ENCODE results near the gene SENP1. TPM values are rescaled to one million over a fixed set of nuclear protein-coding genes. Genes with fewer than 3 reads are reported as not detected.

Gene SENP1
- total RNA-seq, 4 donors from 2014 or later, result 24.1 to 43.9 (median 32.4) TPM

GRCh38 chr12:48106681-48107613 is 1.1 kb upstream of the SENP1 start:
- H3K4me1 ChIP-seq, result peaks cover 4 to 6% of the 10 kb centered on the region in 2 donors
- no peaks in the 10 kb centered on the region for H3K27me3 ChIP-seq
- DNase-seq, result no peak
- H3K9me3 ChIP-seq, result no peaks in the 10 kb centered on the region
- peak overlapping the region in 1 of 2 donors; percentile 77 for H3K4me3 ChIP-seq
- H3K36me3 ChIP-seq, result no peaks in the 10 kb centered on the region
- intact Hi-C loops (cut with DNase I; ENCODE audit: low total_unique reads), result no loop called here
- TF ChIP-seq POLR2A (IDR thresholded peaks at IDR 0.05), result no peak
- TF ChIP-seq, protein P1, sequence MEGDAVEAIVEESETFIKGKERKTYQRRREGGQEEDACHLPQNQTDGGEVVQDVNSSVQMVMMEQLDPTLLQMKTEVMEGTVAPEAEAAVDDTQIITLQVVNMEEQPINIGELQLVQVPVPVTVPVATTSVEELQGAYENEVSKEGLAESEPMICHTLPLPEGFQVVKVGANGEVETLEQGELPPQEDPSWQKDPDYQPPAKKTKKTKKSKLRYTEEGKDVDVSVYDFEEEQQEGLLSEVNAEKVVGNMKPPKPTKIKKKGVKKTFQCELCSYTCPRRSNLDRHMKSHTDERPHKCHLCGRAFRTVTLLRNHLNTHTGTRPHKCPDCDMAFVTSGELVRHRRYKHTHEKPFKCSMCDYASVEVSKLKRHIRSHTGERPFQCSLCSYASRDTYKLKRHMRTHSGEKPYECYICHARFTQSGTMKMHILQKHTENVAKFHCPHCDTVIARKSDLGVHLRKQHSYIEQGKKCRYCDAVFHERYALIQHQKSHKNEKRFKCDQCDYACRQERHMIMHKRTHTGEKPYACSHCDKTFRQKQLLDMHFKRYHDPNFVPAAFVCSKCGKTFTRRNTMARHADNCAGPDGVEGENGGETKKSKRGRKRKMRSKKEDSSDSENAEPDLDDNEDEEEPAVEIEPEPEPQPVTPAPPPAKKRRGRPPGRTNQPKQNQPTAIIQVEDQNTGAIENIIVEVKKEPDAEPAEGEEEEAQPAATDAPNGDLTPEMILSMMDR (IDR thresholded peaks at IDR 0.05), result no peak
- peak overlapping the region; percentile 91 for H3K27ac ChIP-seq

DNA sequence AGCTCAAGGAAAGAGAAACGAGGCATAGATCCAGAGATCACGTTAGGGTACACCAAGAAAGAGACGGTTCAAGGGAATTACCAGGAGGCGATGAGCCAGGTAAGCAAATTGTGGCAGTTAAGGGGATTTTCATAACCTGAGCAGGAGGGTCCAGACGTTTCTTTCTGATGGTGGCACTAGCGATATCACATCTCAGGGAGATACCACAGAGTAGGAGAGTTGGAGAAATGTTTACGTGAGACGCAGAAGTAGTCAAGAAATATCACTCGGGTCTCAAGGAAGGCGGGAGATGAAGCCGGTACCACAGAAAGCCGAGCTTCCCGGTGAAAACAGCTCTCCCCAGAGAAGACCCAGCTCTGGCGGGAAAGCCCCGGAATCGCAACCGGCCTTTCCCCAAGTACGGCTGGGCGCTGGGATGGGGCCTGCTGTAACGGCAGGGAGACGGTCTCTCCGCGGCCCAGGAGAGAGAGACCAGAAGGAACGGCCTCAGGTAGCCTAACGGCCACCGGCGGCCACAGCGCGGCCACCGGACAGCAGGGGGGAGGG is 485 bp downstream of the SENP1 start:
- intact Hi-C loops (cut with DNase I; ENCODE audit: low total_unique reads), result no loop called here
- H3K27me3 ChIP-seq, result no peaks in the 10 kb centered on the region
- TF ChIP-seq, protein P1 (IDR thresholded peaks at IDR 0.05), result no peak
- TF ChIP-seq POLR2A (IDR thresholded peaks at IDR 0.05), result no peak
- H3K4me1 ChIP-seq, result peaks cover 4 to 6% of the 10 kb centered on the region in 2 donors
- H3K27ac ChIP-seq, result peak overlapping the region; percentile 91
- peak overlapping the region; percentile 77 to 92 for H3K4me3 ChIP-seq
- H3K36me3 ChIP-seq, result no peaks in the 10 kb centered on the region
- DNase-seq, result no peak
- H3K9me3 ChIP-seq, result no peaks in the 10 kb centered on the region

DNA sequence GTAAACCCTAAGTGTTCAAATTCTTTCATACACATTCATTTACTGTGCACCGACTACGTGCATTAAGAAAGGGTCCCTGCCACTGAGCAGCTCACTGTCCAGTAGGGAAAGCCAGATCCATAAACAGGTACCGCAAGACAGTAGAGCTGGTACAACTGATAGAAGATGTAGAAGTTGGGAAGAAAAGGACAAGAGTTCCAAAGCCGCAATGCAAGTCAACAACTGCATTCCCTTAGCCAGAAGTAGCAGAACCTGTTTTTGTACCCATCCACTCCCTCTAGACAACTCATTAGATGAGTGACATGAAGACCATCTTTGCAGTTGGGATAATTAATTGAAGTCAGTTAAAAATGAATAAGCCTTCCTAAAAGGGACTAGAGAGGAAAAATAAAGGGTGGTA is 1.3 kb downstream of the SENP1 start:
- H3K4me1 ChIP-seq, result peaks cover 4 to 6% of the 10 kb centered on the region in 2 donors
- no peak overlapping the region for H3K27ac ChIP-seq
- no peak for DNase-seq
- H3K36me3 ChIP-seq, result no peaks in the 10 kb centered on the region
- TF ChIP-seq, protein P1 (IDR thresholded peaks at IDR 0.05), result no peak
- TF ChIP-seq POLR2A (IDR thresholded peaks at IDR 0.05), result no peak
- H3K9me3 ChIP-seq, result no peaks in the 10 kb centered on the region
- H3K27me3 ChIP-seq, result no peaks in the 10 kb centered on the region
- H3K4me3 ChIP-seq, result peak overlapping the region in 1 of 2 donors; percentile 77
- intact Hi-C loops (cut with DNase I; ENCODE audit: low total_unique reads), result no loop called here

GRCh38 chr12:48092611-48093010 is 13.3 kb downstream of the SENP1 start:
- Histone ChIP-seq H3K4me1 (no peaks in the 10 kb centered on the region), H3K9me3 (no peaks in the 10 kb centered on the region), H3K36me3 (no peaks in the 10 kb centered on the region), H3K27ac (no peak overlapping the region), H3K4me3 (no peak overlapping the region), H3K27me3 (no peaks in the 10 kb centered on the region)
- TF ChIP-seq, protein P1 (IDR thresholded peaks at IDR 0.05), result no peak
- DNase-seq, result no peak
- intact Hi-C loops (cut with DNase I; ENCODE audit: low total_unique reads), result loop anchor here (10.0 kb wide), 1 partner anchor 72 kb away; no protein-coding TSS in a partner anchor

- TF ChIP-seq, protein P1 (IDR thresholded peaks at IDR 0.05), result no peak
- no peak for TF ChIP-seq POLR2A (IDR thresholded peaks at IDR 0.05)
- H3K27me3 ChIP-seq, result no peaks in the 10 kb centered on the region
- no peak overlapping the region for H3K27ac ChIP-seq
- H3K9me3 ChIP-seq, result no peaks in the 10 kb centered on the region
- H3K4me1 ChIP-seq, result no peaks in the 10 kb centered on the region
- no peaks in the 10 kb centered on the region for H3K36me3 ChIP-seq
- no peak overlapping the region for H3K4me3 ChIP-seq
- intact Hi-C loops (cut with DNase I; ENCODE audit: low total_unique reads), result no loop called here
- no peak for DNase-seq
Measured at GRCh38 chr12:48086327-48086726, 19.6 kb downstream of the SENP1 start.

All from uterus (tissue), 4 donors.